Stimulated activated CD8-positive, alpha-beta memory T cell treated with anti-CD3 and anti-CD28 coated beads, Interleukin-7, amount 100 ng/mL, for 48 hours (primary cell): ENCODE results near the gene IFITM1.
A peak's percentile ranks its signal among the peaks of the same experiment; 100 is the strongest.

ENCODE experiments used
- DNase-seq, 2 donors: peaks; one replicate each; pipeline ENCODE4 v3.0.0-alpha.2; 2020; ENCODE audit warnings: low read depth in 1 of 2; ENCODE audit errors: extremely low read depth in 1 of 2

Gene IFITM1

DNA sequence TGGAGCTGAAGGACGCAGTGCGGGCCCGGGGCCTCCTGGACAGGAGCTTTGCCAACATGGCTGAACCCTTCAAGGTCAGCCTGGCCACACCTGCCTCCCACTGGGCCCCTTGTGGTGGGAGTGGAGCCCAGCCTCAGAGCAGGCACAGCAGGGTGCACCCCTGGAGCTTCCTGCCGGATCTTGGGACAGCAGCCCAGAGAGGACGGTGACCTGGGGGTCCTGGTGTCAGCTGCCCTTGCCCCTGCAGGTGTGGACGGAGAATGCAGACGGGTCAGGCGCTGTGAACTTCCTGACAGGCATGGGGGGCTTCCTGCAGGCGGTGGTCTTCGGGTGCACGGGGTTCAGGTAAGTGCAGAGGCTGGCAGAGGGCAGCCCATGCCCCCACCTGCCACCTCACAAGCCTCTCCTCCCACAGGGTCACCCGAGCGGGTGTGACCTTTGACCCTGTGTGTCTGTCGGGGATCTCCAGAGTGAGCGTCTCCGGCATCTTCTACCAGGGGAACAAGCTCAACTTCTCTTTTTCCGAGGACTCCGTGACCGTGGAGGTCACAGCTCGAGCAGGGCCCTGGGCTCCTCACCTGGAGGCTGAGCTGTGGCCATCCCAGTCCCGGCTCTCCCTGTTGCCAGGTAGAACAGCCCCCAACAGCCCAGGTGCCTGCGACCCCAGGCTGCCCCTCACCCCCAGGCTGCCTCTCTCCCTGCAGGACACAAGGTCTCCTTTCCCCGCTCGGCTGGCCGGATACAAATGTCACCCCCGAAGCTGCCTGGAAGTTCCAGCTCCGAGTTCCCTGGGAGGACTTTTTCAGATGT lies 19.8 kb upstream of the IFITM1 start:
- no peak for DNase-seq

DNA sequence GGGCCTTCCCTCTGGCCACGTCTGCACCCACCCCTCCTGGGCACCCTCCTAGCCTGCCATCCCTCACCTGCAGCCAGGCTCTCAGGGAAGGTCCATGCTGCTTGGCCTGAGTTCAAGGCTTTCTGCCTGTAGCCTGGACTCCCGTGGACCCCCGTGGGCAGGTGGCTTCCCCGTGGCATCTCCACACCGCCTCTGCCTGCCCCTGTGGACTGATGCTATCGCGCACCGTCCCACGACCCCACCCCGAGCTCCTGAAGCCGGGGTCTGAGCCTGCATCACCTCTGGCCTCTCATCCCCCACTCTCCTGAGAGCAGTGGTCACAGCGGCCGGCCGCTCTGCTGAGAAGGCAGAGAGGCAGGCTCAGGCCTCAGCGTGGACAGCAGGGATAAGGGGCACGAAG lies 19.1 kb upstream of the IFITM1 start:
- DNase-seq: no peak

DNA sequence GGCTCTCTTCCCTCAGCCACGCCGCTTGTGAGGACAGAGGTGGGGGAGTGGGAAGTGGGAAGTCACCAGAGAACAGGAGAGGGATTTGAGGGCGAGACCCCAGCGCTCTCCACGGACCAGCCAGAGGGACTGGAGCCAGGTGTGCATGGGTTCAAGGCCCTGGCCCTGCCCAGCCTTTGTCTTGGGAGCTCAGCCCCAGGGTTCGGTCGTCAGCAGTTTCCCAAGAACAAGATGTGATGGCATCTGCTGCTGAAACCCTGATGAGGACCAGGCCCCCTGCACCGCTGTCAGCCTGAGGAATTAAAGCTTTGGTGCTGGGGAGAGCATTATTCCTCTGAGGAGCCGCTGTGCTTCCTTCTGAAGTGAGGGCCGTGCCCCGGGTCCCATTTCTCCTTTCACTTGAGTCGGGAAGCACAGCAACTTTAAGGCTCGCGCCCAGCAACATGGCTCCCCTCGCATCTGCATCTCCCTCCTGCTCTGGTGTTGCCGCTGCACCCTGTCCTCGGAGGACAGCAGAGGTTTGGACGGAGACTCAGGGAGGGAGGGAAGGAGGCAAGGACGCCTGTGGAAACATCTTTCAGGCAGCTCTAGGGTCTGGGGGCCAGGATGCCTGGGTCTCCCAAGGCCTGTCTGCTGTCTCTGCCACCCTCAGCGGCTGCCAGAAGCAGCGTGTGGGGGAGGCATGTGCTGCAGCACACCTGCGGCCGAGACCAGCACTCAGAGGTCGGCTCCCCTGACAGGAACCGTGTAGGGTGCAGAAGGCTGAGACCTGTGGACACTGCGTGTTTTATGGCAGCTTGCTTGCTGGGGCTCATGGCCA lies 18.3 kb upstream of the IFITM1 start:
- no peak for DNase-seq

DNA sequence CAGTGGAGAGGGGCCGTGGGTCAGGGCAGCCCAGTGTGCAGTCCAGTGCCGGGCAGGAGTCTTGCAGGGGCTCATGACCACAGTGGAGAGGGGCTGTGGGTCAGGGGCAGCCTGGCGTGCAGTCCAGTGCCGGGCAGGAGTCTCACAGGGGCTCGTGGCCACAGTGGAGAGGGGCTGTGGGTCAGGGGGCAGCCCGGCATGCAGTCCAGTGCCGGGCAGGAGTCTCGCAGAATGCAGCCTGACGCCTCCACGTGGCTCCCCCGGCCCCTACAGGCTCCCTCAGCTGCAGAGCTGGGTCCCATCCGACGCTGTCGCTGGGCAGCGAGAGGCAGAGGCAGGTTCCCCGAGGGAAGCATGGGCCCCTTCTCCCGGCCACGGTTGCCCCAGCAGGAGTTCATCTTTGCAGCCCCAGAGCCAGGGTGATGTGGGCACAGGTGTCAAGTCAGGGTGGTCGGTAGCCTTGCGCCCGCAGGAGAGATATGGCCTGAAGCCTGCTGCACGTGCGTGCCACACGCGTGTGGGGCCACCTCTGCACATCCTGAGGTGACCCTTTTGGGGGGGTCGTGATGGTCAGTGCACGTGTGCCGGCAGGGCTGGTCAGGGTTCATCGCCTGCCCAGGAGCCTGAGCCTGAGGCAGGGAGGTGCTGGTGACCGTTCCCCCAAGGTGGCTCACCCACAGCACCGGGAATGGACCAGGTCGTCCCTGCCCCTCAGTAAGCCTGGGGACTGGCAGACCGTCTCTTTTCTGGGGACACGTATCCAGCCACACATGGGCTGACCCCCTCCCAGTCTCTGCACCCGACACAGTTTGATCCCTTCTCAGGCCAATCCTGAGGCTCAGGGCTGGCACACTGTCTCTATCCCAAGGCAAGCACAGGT lies 17.4 kb upstream of the IFITM1 start:
- DNase-seq: no peak

DNA sequence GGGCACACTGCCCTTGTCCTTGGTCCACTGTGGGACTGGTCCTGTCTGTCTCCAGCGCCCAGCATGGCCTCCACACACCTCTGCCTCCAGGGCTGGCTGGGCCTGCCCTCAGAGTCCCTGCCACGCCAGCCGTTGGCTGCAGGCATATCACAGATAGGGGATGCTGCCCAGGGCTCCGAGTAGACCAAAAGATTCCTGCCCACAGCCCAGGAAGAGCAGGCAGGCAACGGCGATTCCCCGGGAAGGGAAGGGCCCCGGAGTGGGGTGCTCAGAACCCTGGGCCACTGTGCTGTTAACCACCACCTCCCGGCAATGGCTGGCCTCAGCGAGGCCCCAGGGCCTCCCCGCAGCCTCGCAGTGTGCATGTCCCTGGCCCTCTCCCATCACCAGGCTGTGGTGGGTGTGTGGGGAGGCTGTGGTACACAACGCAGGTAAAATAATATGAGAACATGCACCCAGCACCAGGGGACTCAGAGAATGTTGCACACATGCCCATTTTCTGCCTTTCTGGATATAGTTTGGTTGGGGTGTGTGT lies 16.7 kb upstream of the IFITM1 start:
- no peak for DNase-seq

DNA sequence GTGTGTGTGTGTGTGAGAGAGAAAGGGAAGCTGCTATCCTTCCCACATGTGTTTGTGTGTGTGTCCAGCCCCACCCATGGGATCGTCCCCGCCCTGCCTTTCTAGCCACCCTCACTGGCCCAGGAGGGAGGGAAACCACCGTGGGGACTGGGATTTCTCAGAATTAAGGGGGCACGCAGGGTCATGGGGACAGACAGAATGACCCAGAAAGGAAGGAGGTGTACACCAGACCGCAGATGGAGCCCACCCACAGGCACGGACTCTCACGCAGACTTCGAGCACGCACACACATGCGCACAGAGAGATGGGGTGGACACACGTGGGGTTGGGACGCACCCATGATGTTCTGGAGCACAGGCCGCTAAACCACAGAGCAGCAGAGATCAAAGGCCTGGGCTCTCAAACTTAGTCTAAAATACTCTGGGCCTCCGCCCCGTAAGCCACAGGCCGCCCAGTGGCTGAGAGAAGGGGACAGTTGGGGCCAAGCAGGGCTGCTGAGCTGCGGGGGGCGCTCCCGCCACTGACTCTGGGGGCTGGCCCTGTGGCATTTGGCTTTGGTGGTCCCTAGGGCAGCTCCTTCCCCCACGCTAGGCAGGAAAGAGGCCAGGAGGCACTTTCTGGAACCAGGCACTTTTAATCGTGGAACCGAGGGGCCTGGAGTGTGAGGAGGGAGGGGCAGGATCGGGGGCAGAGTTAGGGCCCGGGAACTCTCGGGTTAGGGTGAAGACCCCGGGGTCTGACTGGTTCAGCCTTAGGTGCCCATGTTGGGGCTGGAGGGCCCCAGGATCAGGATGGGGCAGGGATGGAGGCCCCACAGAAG lies 16.0 kb upstream of the IFITM1 start:
- DNase-seq: peak in 1 of 2 donors; percentile 53

DNA sequence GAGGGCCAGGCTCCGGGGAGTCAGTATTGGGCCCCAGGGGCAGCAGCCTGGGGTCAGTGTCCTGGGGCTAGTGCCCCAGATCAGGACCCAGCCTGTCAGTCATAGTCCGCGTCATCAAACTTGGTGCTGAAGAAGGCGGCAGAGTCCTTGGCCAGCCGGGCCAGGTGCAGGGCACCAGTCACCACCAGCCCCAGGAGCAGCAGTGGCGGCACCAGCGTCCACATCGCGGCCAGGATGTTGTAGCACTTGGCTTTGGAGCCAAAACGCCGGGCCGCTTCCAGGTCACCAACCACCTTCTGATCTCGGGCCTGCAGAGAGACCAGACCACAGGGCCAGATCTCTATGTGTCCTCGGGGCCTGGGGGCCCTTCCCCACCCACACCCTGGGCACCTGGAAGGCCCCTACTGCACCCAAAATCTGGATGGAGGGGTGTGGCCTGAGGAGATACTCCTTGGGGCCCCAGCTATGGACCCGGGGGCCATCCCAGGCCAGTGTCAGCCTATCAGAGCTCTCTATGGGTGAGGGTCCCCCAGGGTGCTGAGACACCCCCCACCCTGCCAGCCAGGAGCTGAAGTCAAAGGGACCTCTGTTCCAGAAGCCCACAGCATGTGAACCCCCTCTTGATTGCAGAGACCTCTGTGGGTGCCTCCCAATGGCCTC lies 15.3 kb upstream of the IFITM1 start:
- DNase-seq: no peak

DNA sequence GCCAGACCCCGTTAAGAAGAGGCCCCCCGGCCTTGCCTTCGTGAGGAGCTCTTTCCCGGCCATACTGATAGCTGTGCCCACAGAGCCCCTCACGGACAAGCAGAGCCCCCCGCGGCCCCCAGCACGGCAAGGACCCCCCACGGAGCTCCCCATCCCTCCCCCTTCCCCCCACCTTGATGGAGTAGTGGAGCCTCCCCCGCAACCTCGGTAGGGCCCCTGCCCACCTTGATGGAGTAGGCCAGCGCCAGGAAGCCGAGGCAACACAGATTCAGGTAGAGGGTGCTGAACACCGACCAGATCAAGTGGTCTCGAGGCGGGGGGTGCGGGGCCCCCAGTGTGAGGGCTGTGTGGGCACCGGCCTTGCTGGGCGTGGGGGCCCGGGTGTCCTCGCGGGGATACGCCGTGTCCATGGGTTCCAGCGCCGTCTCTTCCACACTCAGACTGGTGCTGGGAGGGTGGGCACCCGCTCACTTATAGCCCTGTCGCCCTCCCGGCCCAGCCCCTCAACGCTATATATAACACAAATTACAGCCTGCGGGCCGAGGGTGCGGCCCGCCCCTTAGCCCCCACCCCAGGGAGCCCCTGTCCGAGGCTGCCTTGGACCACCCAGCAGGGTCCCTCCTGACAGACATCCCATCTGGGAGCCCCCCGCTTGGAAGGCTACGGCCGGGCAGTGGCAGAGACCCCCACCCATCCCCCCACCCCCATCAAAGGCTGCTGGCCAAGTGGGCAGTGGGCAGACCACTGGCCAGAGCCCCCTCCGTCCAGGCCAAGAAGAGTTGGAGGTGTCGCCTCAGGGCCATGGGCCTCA lies 14.6 kb upstream of the IFITM1 start, which contains the start of gene IFITM5:
Gene IFITM5 (minus strand): TSS at position 446 of the 811 bp plus-strand sequence. CDS start 36 bp downstream, at position 410.
- no peak for DNase-seq

DNA sequence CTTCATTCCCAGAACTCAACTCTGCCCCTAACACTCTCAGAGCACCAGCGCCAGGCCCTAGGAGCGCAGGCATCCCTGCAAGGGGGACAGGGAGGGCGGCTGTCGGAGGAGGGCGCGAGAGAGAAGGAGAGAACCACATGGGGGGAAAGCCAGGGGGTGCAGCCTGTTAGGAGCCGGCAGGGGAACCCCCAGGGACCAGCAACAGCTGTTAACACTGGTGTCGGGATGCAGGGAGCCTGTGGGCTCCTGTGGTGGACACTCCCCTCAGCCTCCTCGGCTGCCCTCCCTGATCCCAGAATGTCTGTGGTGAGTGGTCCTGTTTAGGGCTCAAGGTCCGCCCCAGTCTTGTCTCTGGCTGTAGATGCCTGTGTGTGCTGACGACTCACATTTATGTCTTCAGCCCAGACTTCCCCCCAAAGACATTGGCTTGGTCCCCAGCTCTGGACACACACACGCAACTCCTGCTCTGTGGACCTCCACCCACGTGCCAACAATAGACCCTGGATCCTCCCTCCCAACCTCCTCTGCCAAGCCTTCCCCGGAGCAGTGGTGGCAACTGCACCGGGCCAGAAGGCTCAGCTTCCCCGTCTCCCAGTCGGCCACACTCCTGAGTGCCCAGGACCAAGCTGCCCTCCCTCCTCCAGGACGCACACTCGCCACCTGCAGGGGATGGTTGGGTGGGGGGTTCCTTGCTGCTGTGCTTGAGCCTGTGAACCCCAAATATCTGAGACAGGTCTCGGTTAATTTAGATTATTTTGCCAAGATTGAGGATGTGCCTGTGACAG lies 13.7 kb upstream of the IFITM1 start:
- DNase-seq: no peak

DNA sequence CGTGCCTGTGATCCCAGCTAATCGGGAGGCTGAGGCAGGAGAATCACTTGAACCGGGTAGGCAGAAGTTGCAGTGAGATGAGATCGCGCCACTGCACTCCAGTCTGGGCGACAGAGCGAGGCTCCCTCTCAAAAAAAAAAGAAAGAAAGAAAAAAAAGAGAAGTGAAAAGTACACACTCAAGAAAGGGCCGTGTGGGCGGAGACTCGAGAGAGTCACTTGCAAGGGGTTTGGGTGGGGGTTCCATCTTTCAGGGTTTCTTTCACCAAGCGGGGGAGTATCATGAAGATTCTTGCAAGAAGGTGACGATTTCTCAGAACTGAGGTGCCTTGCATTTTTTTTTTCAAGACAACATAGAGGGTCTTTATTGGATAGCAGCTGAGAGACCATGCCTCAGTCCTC lies 10.5 kb upstream of the IFITM1 start:
- peak in 1 of 2 donors; percentile 53 for DNase-seq

DNA sequence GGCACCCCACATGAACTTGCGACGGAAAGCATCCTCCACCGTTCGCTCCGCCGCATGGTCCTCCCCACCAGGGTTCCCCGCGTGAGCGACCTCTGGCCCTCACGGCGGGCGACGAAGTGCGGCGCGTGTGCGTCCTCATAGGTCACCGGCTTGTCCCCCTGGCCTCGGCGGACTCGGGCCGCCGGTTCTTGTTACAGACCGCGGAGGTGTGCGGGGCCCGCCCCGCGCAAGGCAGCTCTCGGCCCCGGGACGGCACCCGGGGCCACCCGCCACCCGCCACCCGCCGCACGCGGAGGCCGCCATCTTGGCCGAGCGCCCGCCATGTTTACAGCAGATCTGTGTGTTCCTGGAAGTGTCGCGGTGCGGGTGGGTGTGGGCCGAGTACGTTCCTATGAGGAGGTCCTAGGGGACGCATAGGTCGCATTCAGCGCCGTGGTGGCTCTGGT lies 9.8 kb upstream of the IFITM1 start:
- DNase-seq: no peak

DNA sequence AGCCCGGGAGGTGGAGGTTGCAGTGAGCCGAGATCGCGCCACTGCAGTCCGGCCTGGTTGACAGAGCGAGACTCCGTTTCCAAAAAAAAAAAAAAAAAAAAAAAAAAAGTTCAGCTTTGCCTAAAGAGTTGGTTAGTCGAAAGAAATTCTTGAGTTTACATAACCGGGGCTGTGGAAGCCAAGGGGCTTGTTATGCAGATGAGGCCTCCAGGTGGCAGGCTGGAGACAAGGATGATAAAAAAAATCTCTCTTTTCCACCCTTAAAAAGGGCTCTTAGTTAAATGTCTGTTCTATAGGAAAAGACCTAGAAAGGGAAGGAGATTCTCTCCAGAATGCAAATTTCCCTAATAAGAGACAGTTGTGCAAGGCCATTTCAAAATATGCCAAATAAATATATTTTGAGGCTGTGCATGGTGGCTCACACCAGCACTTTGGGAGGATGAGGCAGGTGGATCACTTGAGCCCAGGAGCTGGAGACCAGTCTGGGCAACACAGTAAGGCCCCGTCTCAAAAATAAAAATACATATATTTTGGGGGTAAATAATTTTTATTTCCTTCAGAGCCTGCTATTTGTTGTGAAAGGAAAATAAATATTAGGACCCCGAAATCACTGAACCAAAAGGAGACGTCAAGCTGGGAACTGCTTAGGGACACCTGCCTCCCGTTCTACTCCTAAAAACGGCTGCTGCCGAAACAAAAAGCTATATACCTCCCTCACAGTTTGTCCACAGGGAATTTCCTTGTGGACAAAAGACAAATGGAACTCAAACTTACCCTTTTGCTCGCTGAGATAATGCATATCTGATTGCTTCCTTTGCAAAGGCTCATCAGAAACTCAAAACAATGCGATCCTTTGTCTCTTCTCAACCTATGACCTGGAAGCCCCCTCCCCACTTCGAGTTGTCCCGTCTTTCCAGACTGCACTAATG lies 8.7 kb upstream of the IFITM1 start:
- no peak for DNase-seq

DNA sequence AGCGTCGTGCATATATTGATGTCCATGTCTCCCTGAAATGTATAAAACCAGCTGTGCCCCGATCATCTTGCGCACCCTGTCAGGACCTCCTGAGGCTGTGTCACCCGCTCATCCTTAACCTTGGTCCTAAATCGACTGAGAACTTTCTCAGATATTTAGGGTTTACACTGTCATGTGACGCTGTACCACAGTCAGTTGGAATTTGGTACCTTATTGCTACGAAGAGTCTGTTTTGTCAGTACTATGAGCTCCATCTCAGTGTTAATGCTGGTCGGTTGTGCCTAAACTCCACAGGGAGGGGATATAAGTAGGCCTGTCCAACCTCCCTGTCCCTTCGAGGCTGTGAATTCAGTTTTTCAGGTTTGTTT lies 8.0 kb upstream of the IFITM1 start:
- no peak for DNase-seq

DNA sequence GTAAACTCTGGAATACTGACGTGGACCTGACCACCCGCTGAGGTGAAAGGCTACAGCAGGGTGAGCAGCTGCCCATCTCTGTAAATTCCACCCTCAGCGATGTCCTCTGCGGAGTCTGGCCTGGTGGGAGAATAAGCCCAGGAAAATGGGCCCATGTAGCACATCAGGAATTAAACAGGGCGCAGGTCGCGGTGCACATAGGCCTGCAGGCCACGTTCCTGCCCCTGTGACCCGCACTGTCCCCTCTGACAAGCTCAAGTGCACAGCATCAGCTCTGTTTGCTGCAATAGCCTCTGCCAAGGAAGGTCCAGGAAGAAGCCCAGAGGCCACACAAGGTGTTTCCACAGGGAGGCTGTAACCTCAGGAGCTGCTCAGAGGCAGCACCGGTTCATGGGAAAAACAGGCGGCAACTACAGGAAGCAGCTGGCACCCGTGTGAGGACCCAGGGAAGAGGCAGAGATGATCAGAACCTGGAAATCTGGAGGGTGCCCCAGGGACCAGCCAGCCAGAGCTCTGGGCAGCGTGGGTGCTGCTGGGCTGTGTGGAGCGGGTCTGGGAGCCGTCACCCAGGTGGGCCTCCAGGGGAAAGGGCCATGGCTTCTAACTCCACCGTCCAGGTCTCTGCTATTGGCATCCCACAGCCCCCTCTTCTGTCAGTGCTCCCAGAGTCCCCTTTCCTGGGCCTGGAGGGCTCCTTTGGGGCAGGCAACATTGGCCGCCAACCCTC lies 7.0 kb upstream of the IFITM1 start:
- DNase-seq: no peak

DNA sequence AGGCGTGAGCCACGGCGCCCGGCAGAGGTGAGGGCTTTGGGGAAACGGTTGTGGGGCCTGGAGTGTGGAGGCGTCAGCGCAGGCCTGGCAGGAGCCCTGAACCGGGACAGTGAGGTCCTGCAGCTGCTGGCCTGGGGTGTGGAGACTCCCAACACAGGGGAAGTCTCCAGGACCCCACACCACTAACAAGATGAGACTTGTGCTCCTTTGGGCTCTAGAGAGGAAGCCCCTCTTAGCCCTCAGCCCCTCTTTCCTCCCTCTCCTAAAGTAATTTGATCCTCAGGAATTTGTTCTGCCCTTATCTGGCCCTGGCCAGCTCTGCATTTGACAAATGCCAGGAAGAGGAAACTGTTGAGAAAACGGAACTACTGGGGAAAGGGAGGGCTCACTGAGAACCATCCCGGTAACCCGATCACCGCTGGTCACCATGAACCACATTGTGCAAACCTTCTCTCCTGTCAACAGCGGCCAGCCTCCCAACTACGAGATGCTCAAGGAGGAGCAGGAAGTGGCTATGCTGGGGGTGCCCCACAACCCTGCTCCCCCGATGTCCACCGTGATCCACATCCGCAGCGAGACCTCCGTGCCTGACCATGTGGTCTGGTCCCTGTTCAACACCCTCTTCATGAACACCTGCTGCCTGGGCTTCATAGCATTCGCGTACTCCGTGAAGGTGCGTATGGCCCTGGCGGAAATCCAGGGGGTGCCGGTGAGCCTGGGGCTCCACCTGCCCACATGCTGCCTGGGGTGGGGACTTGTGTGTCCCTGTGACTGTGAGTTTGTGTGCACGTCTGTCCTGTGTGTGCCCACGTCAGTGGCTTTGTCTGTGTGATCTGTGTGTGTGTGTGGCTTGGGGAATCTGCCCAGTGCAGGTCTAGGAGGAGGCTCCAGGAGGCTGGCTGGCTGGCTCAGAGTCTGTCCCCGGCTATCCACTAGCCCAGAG lies 5.8 kb upstream of the IFITM1 start, which contains the start of gene IFITM2:
Gene IFITM2 (plus strand): TSS at position 51 of the 943 bp plus-strand sequence. CDS start 377 bp downstream, at position 428.
- peak in 1 of 2 donors; percentile 45 for DNase-seq
